RCC 7860 (cell line): ENCODE measurements around the gene LILRB1.
"Not testable (repeated sequence)": the region's sequence is repeated elsewhere in the genome, so short reads cannot be mapped to it uniquely, and the experiment has no call there.

Experiments
- DNase-seq: peaks from one replicate; pipeline ENCODE4 v3.0.0-alpha.2; 2015; ENCODE audit warnings: low spot score
- FAIRE-seq: peaks from 2 replicates; lab custom pipeline; 2012; peaks lifted over from hg19 to GRCh38; lab: Jason Lieb, UNC

LILRB1 gene

DNA sequence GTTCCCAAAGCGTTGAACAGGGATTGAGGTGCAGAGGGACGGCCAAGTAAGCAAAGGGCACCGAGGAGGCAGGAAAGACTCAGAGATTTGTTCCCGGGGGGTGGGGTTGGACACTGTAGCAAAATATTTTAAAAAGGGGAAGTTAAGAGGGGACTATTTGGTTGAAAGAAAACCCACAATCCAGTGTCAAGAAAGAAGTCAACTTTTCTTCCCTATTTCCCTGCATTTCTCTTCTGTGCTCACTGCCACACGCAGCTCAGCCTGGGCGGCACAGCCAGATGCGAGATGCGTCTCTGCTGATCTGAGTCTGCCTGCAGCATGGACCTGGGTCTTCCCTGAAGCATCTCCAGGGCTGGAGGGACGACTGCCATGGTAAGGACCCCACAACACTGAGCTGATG is at the start of gene LILRB1:
LILRB1 (plus strand) TSS at position 223 of the 400 bp plus-strand sequence. CDS start 590 bp downstream, outside the sequence.
- not testable (repeated sequence) for FAIRE-seq, DNase-seq

DNA sequence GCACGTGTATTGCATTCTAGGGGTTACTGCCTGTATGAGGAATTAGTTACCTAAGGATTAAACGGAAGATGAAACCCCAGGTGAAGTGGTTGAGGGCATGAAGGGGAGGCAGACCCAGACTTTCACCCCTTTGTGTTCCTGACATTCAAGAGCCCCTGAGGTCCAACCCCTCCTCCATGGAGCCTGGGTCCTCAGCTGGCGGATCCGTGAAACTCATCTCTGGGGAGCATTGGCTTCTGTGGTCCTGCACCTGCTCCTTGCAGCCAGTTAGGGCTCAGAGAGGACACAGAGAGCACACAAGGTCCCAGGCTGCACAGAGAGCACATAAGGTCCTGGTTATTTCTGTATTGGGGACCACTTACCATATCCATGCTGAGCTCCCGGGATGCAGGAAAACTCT is 43.9 kb upstream of the LILRB1 start:
- DNase-seq = no peak
- FAIRE-seq = no peak

DNA sequence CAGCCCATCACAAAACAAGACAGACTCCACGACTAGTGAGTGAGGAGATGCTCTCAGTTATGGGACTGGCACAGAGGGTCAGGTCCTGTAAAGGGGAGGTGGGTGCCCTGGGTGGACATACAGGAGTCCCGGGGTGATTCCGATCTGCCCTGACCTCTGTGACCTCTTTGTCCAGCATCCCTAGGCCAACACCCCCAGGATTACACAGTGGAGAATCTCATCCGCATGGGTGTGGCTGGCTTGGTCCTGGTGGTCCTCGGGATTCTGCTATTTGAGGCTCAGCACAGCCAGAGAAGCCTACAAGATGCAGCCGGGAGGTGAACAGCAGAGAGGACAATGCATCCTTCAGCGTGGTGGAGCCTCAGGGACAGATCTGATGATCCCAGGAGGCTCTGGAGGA is 43.3 kb upstream of the LILRB1 start:
- DNase-seq (no peak), FAIRE-seq (no peak)

DNA sequence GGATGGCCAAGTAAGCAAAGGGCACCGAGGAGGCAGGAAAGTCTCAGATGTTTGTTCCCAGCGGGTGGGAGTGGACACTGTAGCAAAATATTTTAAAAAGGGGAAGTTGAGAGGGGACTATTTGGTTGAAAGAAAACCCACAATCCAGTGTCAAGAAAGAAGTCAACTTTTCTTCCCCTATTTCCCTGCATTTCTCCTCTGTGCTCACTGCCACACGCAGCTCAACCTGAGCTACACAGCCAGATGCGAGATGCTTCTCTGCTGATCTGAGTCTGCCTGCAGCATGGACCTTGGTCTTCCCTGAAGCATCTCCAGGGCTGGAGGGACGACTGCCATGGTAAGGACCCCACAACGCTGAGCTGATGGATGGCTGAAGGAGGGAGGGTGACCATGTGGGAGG is 36.8 kb upstream of the LILRB1 start, which contains the start of gene LILRA1:
LILRA1 (plus strand) TSS at position 188 of the 400 bp plus-strand sequence. CDS start 613 bp downstream, outside the sequence.
- DNase-seq, FAIRE-seq: not testable (repeated sequence)

DNA sequence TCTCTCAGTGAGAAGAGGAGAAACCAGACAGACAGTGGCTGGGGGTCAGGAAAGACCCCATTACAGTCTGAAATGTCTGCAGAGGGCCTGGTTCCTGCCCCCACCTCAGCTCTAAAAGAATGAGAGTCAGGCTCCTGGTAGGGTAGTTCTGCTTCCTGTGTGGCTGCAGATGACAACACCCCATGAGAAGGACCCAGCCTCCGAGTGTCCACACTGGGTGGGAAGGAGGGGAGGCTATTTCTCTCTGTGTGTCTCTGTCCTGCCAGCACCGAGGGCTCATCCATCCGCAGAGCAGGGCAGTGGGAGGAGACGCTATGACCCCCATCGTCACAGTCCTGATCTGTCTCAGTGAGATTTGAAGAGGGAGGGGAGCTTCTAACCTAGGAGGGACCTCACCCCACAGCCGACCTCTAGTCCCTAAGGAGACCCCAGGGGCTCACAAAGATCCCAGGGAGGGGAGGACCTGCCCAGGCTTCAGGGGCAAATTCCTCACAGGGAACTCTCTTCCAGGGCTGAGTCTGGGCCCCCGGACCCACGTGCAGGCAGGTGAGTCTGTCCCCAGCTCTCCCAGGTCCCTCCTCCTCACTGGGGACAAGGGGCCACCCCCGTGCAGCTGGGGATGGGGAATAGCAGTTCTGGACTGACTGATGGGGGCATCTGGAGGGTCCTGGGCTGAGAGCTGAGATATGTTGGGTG is 36.2 kb upstream of the LILRB1 start:
- DNase-seq, FAIRE-seq: not testable (repeated sequence)

DNA sequence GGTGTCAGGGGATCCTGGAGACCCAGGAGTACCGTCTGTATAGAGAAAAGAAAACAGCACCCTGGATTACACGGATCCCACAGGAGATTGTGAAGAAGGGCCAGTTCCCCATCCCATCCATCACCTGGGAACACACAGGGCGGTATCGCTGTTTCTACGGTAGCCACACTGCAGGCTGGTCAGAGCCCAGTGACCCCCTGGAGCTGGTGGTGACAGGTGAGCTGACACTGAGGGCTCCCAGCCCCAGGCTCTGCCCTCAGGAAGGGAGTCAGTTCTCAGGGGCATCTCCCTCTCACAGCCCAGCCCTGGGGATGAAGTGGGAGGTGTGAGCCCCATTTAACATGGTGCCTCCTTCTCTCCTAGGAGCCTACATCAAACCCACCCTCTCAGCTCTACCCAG is 35.5 kb upstream of the LILRB1 start:
- DNase-seq (no peak), FAIRE-seq (no peak)

DNA sequence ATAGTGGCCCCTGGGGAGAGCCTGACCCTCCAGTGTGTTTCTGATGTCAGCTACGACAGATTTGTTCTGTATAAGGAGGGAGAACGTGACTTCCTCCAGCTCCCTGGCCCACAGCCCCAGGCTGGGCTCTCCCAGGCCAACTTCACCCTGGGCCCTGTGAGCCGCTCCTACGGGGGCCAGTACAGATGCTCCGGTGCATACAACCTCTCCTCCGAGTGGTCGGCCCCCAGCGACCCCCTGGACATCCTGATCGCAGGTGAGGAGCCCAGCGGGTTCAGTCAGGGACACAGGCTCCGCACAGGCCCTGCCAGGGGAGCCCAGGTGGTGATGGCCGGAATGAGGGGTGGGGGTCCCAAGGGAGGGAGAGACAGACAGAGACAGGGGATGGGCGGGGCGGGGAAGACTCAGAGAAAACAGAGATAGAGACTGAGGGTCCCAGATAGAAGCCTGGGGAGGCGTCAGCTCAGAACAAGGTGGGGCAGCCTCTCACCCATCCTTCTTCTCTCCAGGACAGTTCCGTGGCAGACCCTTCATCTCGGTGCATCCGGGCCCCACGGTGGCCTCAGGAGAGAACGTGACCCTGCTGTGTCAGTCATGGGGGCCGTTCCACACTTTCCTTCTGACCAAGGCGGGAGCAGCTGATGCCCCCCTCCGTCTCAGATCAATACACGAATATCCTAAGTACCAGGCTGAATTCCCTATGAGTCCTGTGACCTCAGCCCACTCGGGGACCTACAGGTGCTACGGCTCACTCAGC is 34.4 kb upstream of the LILRB1 start:
- FAIRE-seq, DNase-seq: not testable (repeated sequence)

DNA sequence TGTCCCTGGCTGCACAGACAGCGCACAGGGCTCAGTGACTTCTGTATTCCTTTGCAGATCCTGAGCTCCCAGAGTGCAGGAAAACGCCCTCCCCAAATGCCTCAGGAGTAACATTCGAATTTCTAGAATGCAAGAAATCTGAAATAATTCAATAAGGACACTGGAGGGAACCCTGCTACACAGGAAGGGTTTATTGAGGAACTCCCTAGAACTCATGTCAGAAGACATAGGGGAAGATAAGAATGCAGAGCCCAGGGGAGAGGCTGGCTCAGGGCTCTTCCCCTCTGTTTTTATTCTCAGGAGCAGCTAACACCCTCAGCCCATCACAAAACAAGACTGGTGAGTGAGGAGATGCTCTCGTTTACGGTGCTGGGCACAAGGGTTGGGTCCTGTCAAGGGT is 30.1 kb upstream of the LILRB1 start:
- no peak for FAIRE-seq

DNA sequence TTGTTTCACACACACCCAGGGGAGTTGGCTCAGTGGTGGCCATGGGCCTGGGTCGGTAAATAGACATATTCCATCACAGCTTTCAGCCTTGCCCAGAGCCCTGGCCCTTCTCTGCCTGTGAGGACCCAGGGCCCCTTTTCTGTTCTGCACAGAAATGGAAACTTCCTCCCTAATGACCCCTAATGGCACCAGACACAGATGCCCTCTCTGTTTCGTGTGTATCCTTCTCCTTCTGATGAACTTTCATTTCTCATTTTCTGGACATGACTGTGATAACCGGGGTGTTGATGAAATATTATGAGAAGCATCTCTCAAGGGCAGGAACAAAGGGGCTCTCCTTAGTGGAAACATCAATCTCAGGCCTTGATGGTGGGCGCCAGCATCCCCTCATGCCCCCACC is 24.1 kb upstream of the LILRB1 start:
- DNase-seq = no peak
- FAIRE-seq = no peak

More for the DNA sequence above, 30.1 kb upstream of the LILRB1 start:
- DNase-seq = no peak

DNA sequence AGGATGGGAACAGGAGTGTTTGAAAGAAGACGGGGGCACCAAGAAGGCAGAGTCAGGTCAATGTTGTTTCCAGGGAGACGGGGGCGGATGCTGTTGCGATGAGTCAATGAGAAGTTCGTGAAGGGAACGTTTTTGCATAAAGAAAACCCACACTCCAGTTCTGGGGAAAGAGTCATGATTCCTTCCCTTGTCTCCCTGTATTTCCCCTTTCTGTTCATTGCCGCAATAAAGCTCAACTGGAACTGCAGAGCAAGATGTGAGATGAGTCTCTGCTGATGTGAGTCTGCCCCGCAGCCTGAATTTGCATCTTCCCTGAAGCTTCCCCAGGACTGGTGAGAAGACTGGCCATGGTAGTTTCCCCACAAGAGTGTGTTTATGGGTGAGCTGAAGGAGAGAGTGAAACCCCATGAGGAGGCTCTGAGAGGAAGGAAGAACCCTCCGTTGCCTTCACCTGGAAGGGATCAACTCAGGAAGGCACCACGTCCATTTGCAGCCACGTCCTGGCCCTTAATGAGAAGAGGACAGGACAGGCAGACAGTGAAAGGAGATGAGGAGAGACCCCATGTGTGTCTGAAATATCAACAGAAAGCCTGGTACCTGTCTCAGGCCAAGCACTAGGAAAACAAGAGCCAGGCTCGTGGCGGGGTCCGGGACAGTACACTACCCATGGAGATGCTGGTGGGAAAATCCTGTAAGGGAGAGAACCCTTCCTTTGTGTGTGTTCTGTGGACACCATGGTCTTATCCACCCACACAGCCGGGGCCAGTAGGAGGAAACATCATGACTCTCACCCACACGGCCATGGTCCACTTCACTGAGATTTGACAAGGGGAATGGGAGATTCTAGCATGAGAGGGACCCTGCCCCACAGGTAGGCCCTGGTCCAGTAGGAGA is 23.1 kb upstream of the LILRB1 start:
- FAIRE-seq (no peak), DNase-seq (no peak)

DNA sequence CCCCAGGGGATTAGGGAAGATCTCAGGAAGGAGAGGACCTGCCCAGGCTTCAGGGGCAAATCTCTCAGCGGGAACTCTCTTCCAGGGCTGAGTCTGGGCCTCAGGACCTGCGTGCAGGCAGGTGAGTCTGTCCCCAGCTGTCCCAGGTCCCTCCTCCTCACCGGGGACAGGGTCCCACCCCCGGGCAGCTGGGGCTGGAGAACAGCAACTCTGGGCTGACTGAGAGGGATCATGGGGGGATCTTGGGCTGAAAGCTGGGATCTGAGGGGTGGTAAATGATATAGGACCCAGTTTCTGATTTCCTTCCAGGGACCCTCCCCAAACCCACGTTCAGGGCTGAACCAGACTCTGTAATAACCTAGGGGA is 22.5 kb upstream of the LILRB1 start:
- no peak for FAIRE-seq
- DNase-seq = no peak

DNA sequence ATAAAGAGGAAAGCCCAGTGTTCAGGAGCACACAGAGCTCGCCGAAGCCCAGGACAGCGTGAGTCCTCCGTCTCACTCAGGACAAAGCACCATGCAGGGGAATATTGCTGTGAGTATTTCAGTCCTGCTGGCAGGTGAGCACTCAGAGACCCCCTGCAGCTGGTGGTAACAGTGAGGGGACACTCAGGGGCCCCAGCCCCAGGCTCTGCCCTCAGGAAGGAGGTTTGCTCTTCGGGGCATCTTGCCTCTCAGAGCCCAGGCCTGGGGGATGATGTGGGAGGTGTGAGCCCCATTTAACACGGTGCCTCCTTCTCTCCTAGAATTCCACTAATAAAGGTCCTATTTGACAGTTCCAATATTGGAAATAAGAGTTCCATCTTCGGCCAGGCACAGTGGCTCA is 22.1 kb upstream of the LILRB1 start:
- no peak for FAIRE-seq
- no peak for DNase-seq

DNA sequence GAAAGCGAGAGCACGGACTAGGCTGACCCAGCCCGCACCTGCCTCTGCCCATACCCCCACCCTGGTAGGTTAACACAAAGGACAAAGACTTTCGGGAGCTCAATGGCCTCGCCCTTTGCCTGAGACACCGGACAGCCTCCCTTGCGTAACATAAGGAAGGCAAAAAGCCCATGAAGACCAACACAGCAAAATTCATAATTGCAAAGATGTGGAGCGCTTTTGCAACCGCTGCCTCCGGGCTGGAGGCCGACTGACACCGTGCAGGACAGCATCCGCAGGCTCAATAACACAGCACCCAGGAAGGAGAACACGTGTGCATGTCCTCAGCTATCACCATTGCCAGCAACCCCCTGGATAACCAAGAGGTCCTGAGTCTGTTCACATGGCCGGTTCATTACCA is 21.5 kb upstream of the LILRB1 start:
- no peak for DNase-seq
- FAIRE-seq = no peak

DNA sequence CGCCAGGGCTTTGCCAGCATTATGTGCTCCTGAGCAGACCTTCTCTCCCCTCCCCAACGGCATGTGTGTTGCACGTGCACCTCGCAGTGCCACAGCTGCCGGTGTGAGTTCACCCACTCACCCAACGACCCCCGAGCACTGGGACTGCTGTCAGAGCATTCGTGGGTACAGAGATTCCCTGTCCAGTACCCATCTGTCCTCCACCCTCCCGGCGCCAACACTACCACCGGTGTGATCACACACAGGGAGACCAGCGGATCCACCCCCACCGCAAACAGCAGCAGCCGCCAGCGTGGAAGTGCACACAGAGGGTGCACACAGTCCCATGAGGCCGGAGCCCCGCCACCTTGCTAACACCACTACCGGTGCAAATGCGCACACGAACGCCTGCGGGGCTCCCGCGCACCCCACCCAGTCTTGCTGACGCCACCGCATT is 20.9 kb upstream of the LILRB1 start:
- no peak for FAIRE-seq
- DNase-seq = no peak

DNA sequence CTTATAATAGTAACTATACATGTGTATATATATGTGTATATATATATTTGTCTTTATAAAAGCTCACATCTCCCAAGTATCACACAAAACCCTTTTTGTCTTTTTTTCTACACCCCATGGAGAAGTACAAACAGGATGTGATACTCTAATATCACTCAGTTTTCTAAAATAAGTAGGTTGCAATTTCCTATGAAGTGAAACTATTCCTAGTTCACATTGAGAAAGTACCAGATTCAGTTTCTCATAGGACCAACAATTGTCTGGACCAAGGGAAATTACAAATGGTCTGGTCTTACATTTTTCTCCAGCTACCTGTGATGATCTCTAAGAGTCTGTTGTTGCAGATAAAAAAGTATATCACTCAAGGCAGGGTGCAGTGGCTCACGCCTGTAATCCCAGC is 17.9 kb upstream of the LILRB1 start:
- DNase-seq = no peak
- no peak for FAIRE-seq

DNA sequence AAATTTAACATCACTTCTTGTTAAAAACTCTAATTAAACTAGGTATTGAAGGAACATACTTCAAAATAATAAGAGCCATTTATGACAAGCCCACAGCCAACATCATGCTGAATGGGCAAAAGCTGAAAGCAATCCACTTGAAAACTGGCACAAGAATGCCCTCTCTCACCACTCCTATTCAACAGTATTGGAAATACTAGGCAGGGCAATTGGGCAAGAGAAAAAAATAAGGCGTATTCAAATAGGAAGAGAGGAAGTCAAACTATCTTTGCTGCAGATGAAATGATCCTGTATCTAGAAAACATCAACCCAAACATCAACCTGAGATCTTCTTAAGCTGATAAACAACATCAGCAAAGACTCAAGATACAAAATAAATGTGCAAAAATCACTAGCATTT is 15.6 kb upstream of the LILRB1 start:
- FAIRE-seq (no peak), DNase-seq (no peak)

DNA sequence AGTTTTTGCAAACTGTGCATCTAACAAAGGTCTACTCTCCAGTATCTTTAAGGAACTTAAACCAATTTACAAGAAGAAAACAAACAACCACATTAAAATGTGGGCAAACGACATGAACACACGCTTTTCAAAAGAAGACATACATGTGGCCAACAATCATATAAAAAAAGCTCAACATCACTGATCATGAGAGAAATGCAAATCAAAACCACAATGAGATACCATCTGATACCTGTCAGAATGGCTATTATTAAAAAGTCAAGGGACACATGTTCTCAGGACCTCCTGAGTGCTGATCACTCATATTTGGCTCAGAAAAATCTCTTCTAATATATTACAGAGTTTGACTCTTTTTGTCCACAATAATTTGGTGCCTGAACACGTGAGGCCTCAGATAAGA is 14.2 kb upstream of the LILRB1 start:
- DNase-seq (no peak), FAIRE-seq (no peak)

DNA sequence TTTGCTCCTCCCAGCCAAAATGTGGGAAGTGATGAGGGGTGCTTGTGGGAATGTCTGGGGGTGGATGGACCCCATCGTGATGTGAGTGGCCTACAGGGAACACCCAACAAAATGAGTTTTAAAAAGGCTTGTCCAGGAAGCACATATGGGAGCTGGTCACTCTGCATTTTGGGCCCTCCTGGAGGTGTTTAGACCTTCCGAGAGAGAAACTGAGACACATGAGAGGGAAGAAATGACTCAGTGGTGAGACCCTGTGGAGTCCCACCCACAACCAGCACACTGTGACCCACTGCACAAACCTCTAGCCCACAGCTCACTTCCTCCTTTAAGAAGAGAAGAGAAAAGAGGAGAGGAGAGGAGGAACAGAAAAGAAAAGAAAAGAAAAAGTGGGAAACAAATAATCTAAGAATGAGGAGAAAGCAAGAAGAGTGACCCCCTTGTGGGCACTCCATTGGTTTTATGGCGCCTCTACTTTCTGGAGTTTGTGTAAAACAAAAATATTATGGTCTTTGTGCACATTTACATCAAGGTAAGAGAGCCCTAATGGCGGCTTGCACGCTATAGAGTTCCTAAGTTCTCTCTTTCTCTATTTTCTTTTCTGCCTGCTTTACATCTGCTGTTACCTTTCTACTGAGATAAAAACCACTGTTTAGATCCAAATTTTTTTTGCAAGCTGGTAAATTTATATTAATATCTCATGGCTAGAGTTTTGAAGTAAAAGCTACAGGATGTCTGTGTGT is 13.3 kb upstream of the LILRB1 start:
- FAIRE-seq = no peak
- no peak for DNase-seq

DNA sequence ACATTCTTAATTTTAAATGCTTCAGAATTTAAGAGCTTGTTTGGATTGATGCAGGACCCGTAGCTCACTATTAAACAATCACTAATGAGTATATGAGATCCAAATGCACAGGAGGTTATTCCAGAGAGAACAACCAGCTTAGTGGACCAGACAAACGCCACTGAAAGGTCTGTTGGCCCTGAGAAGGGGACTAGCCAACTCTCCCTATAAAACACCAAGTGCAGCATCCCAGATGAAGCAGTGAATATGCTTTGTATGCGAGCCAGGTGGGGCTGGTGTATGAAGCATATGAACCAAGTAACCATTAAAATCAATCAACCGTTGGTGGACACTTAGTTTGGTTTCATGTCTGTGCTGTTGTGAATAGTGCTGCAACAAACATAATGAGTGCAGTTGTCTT is 9.8 kb upstream of the LILRB1 start:
- DNase-seq (no peak), FAIRE-seq (no peak)

DNA sequence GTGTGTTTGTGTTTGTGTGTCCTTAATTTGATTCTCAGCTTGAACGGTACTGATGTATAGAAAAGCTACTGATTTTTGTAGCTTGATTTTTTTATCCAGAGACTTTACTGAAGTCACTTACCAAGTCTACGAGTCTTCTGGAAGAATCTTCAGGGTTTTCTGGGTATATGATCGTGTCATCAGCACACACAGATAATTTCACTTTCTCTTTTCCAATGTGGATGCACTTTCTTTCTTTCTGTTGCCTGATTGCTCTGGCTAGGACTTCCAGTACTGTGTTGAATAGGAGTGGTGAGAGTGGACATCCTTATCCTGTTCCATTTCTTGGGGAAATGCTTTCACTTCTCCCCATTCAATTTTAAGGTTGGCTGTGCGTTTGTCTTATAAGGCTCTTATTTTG is 7.9 kb upstream of the LILRB1 start:
- FAIRE-seq (no peak), DNase-seq (no peak)
